ENCODE results near the gene TOX2.
"Not testable (repeated sequence)": the region's sequence is repeated elsewhere in the genome, so short reads cannot be mapped to it uniquely, and the experiment has no call there.

TOX2 gene

GRCh38 chr20:44038681-44039123 is 124.0 kb downstream of the TOX2 start:
- no peak for DNase-seq

- no peak for DNase-seq
Observed at GRCh38 chr20:44039147-44039546, 124.5 kb downstream of the TOX2 start.

- no peak for DNase-seq
Observed at GRCh38 chr20:44039741-44040140, 125.1 kb downstream of the TOX2 start.

- no peak for DNase-seq
Observed at GRCh38 chr20:44040202-44040915, 125.7 kb downstream of the TOX2 start.

- no peak for DNase-seq
Observed at GRCh38 chr20:44041001-44041400, 126.3 kb downstream of the TOX2 start.

GRCh38 chr20:44044712-44045111 is 130.1 kb downstream of the TOX2 start:
- DNase-seq, result not testable (repeated sequence)

GRCh38 chr20:44050327-44050726 is 135.7 kb downstream of the TOX2 start:
- no peak for DNase-seq

- DNase-seq, result no peak
Observed at GRCh38 chr20:44050925-44051660, 136.4 kb downstream of the TOX2 start.

- DNase-seq, result no peak
Observed at GRCh38 chr20:44051661-44052000, 137.0 kb downstream of the TOX2 start.

- DNase-seq, result no peak
Observed at GRCh38 chr20:44052166-44052565, 137.5 kb downstream of the TOX2 start.

- no peak for DNase-seq
Observed at GRCh38 chr20:44053046-44053445, 138.4 kb downstream of the TOX2 start.

- DNase-seq, result no peak
Observed at GRCh38 chr20:44054118-44054517, 139.5 kb downstream of the TOX2 start.

- no peak for DNase-seq
Observed at GRCh38 chr20:44054849-44055248, 140.2 kb downstream of the TOX2 start.

GRCh38 chr20:44056010-44056698 is 141.5 kb downstream of the TOX2 start:
- DNase-seq, result no peak

GRCh38 chr20:44057698-44058675 is 143.3 kb downstream of the TOX2 start:
- DNase-seq, result no peak

- no peak for DNase-seq
Observed at GRCh38 chr20:44064501-44065400, 150.1 kb downstream of the TOX2 start.

- DNase-seq, result no peak
Observed at GRCh38 chr20:44065401-44066340, 151.0 kb downstream of the TOX2 start.

GRCh38 chr20:44066645-44067606 is 152.3 kb downstream of the TOX2 start:
- DNase-seq, result no peak

- DNase-seq, result no peak
Observed at GRCh38 chr20:44067650-44068081, 153.0 kb downstream of the TOX2 start.
